ENCODE results near the gene DISC1. TPM values are rescaled to one million over a fixed set of nuclear protein-coding genes. Genes with fewer than 3 reads are reported as not detected.

DISC1 gene
- total RNA-seq, 1 donor from 2014 or later: 12.3 TPM

GRCh38 chr1:231810415-231810814 is 183.8 kb downstream of the DISC1 start:
- intact Hi-C loops (cut with DNase I): no loop called here
- DNase-seq (ENCODE audit: extremely low spot score in 2 of 2): no peak
- Histone ChIP-seq H3K4me1 (peaks cover 26% of the 10 kb centered on the region), H3K27me3 (no peaks in the 10 kb centered on the region), H3K9me3 (no peaks in the 10 kb centered on the region), H3K4me3 (no peak overlapping the region), H3K36me3 (no peaks in the 10 kb centered on the region), H3K27ac (no peak overlapping the region)
- TF ChIP-seq POLR2A (IDR thresholded peaks at IDR 0.05) (no peak), POLR2AphosphoS5 (IDR thresholded peaks at IDR 0.05; ENCODE audit: insufficient read depth in 1 of 2, low read depth in 1 of 2) (no peak), CTCF (IDR thresholded peaks at IDR 0.05) (no peak)

DNA sequence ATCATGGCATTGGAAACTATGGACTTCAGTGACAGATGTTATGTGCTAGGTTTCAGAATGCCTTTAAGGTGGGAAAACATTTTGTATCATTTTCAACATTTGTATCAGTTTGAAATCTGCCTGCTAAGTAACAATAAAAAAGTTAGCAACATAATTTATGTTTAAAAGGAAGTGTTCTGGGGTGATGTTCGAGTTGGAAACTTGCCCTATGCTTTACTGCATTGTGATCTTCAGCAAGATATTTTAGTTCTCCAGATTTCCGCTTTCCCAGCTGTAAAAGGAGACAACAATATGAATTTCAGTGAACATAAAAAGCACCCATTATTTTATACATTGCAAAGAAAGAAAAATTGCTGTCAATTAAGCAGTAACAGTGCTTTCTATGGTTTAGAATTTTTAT is 187.4 kb downstream of the DISC1 start:
- intact Hi-C loops (cut with DNase I): no loop called here
- Histone ChIP-seq H3K4me3 (no peak overlapping the region), H3K27me3 (no peaks in the 10 kb centered on the region), H3K9me3 (no peaks in the 10 kb centered on the region), H3K36me3 (no peaks in the 10 kb centered on the region), H3K27ac (no peak overlapping the region), H3K4me1 (peaks cover 8% of the 10 kb centered on the region)
- TF ChIP-seq POLR2AphosphoS5 (IDR thresholded peaks at IDR 0.05; ENCODE audit: insufficient read depth in 1 of 2, low read depth in 1 of 2) (no peak), CTCF (IDR thresholded peaks at IDR 0.05) (no peak)
- no peak for DNase-seq (ENCODE audit: extremely low spot score in 2 of 2)

DNA sequence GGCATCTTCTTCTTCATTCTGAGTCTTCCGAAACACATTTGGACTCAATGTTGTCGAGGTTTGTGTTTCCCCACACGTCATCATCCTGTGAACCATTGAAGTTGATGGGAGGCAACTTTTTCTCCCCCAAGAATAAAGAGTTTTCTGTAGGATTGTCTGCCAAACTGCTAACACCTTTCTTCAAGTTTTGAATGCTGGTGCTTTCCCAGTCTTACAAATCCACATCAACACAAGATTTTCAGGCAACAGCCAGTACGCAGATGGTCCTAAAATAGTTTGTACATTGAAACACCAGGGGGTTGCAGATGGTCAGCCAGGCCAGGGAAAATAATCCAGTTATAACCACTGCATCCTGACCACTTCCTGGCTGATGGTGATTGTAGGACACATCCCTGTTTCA is 187.9 kb downstream of the DISC1 start:
- TF ChIP-seq POLR2A (IDR thresholded peaks at IDR 0.05): no peak
- TF ChIP-seq POLR2AphosphoS5 (IDR thresholded peaks at IDR 0.05; ENCODE audit: insufficient read depth in 1 of 2, low read depth in 1 of 2): no peak
- TF ChIP-seq CTCF (IDR thresholded peaks at IDR 0.05): no peak
- intact Hi-C loops (cut with DNase I): no loop called here
- Histone ChIP-seq H3K27me3 (no peaks in the 10 kb centered on the region), H3K4me1 (peaks cover 3% of the 10 kb centered on the region), H3K36me3 (no peaks in the 10 kb centered on the region), H3K27ac (no peak overlapping the region), H3K4me3 (no peak overlapping the region), H3K9me3 (no peaks in the 10 kb centered on the region)
- DNase-seq (ENCODE audit: extremely low spot score in 2 of 2): no peak

DNA sequence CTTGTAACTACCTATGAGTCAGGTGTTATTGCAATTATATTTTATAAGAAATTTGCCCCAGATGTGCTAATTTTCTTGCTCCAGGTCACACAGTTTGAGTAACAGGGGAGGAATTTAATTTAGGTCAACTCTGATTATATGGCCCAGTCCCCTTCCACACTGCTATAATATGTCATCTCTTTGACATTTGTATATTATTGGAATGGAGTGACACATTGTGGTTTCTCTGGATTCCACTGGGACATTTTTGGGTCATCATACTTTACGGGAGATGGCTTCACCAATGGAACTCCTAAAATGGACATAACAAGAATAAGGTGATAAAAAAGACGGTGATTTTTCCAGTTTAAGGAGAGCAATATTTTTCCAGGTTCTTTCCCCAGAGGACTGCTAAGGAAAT is 191.2 kb downstream of the DISC1 start:
- TF ChIP-seq CTCF (IDR thresholded peaks at IDR 0.05): no peak
- TF ChIP-seq POLR2AphosphoS5 (IDR thresholded peaks at IDR 0.05; ENCODE audit: insufficient read depth in 1 of 2, low read depth in 1 of 2): no peak
- no peak for TF ChIP-seq POLR2A (IDR thresholded peaks at IDR 0.05)
- no peak for DNase-seq (ENCODE audit: extremely low spot score in 2 of 2)
- intact Hi-C loops (cut with DNase I): no loop called here
- no peaks in the 10 kb centered on the region for H3K4me1 ChIP-seq
- H3K4me3 ChIP-seq: no peak overlapping the region
- H3K27me3 ChIP-seq: no peaks in the 10 kb centered on the region
- H3K9me3 ChIP-seq: no peaks in the 10 kb centered on the region
- no peak overlapping the region for H3K27ac ChIP-seq
- no peaks in the 10 kb centered on the region for H3K36me3 ChIP-seq

DNA sequence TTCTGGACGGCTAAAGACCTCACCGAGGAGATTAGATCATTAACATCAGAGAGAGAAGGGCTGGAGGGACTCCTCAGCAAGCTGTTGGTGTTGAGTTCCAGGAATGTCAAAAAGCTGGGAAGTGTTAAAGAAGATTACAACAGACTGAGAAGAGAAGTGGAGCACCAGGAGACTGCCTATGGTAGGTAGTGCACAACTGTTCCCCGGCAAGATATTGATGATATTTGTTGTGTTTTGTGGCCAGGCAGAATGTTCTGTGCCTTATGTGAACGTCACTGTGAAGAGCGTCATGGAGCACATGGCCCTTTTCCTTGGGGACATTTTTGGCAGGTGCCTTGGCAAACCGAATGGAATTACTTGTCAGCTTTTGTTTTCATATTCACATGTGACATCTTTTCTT is 191.7 kb downstream of the DISC1 start:
- TF ChIP-seq POLR2A (IDR thresholded peaks at IDR 0.05) (no peak), POLR2AphosphoS5 (IDR thresholded peaks at IDR 0.05; ENCODE audit: insufficient read depth in 1 of 2, low read depth in 1 of 2) (no peak), CTCF (IDR thresholded peaks at IDR 0.05) (no peak)
- H3K27me3 ChIP-seq: no peaks in the 10 kb centered on the region
- no peaks in the 10 kb centered on the region for H3K9me3 ChIP-seq
- H3K4me3 ChIP-seq: no peak overlapping the region
- H3K36me3 ChIP-seq: no peaks in the 10 kb centered on the region
- H3K27ac ChIP-seq: no peak overlapping the region
- H3K4me1 ChIP-seq: no peaks in the 10 kb centered on the region
- intact Hi-C loops (cut with DNase I): no loop called here
- no peak for DNase-seq (ENCODE audit: extremely low spot score in 2 of 2)

All from vagina (tissue), 2 donors.